Lower leg skin (tissue), 3 donors: ENCODE data around the gene CEP135.

Source experiments
- POLR2A ChIP-seq, 2 donors: fragments of 450-650 bp; IDR thresholded peaks; one replicate each; pipeline ENCODE4 v1.6.1; 2016 to 2017; ENCODE audit warnings: antibody characterized with exemption in 2 of 2, mild to moderate bottlenecking in 1 of 2, moderate library complexity in 1 of 2
- TF ChIP-seq, protein P1 (sequence below), 3 donors: fragments of 450-650 bp; IDR thresholded peaks; one replicate each; pipeline ENCODE4 v1.5.1; 2016; ENCODE audit warnings: antibody characterized with exemption in 3 of 3, mild to moderate bottlenecking in 3 of 3, moderate library complexity in 2 of 3

DNA sequence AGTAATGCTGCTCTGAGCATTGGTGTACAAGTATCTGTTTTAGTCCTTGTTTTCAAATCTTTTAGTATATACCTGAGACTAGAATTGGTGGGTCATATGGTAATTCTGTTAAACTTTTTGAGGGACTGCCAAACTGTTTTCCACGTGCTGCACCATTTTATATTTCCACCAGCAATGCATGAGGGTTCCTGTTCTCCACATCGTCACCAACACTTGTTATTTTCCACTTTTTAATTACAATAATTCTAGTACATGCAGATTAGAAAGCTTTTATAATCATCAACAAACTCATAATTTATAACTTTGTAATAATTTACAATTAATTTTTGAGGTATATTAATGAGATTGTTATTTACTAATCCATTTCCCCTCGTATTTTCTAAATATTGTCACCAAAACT is 79.4 kb downstream of the CEP135 start:
- TF ChIP-seq, protein P1, sequence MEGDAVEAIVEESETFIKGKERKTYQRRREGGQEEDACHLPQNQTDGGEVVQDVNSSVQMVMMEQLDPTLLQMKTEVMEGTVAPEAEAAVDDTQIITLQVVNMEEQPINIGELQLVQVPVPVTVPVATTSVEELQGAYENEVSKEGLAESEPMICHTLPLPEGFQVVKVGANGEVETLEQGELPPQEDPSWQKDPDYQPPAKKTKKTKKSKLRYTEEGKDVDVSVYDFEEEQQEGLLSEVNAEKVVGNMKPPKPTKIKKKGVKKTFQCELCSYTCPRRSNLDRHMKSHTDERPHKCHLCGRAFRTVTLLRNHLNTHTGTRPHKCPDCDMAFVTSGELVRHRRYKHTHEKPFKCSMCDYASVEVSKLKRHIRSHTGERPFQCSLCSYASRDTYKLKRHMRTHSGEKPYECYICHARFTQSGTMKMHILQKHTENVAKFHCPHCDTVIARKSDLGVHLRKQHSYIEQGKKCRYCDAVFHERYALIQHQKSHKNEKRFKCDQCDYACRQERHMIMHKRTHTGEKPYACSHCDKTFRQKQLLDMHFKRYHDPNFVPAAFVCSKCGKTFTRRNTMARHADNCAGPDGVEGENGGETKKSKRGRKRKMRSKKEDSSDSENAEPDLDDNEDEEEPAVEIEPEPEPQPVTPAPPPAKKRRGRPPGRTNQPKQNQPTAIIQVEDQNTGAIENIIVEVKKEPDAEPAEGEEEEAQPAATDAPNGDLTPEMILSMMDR (IDR thresholded peaks at IDR 0.05), result no peak
- no peak for TF ChIP-seq POLR2A (IDR thresholded peaks at IDR 0.05)
